22Rv1 (cell line): Measurements from ENCODE around the gene TNFSF9.

Experiments used
- H3K27ac ChIP-seq: fragments of 450-650 bp; 2 replicates; pipeline ENCODE4 v1.5.1; 2017
- ZFX ChIP-seq: fragments of 450-650 bp; IDR thresholded peaks from 2 replicates; pipeline ENCODE4 v1.6.1; 2017; ENCODE audit warnings: antibody characterized with exemption, borderline replicate concordance
- TF ChIP-seq, protein P1 (sequence below): fragments of 450-650 bp; IDR thresholded peaks from 2 replicates; pipeline ENCODE4 v1.5.1; 2017; ENCODE audit warnings: mild to moderate bottlenecking

Gene TNFSF9

DNA sequence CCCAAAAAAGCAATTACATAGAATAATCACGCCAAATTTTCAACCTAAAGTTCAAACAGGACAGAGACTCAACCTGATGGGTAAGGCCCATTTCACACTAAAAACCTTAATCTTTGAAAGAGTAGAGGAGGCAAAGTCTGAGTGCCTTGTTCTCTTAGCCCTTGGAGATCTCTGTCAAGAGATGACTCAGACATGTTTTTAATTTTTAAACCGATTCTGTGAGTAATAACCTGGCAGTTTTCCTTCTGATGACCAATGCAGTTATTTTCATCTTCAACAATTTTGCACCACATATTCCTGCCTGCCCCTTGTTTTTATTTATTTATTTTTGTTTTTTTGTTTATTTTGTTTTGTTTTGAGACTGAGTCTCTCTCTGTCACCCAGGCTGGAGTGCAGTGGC is 11.5 kb upstream of the TNFSF9 start:
- TF ChIP-seq, protein P1, sequence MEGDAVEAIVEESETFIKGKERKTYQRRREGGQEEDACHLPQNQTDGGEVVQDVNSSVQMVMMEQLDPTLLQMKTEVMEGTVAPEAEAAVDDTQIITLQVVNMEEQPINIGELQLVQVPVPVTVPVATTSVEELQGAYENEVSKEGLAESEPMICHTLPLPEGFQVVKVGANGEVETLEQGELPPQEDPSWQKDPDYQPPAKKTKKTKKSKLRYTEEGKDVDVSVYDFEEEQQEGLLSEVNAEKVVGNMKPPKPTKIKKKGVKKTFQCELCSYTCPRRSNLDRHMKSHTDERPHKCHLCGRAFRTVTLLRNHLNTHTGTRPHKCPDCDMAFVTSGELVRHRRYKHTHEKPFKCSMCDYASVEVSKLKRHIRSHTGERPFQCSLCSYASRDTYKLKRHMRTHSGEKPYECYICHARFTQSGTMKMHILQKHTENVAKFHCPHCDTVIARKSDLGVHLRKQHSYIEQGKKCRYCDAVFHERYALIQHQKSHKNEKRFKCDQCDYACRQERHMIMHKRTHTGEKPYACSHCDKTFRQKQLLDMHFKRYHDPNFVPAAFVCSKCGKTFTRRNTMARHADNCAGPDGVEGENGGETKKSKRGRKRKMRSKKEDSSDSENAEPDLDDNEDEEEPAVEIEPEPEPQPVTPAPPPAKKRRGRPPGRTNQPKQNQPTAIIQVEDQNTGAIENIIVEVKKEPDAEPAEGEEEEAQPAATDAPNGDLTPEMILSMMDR = no peak
- no peak for TF ChIP-seq ZFX
- no peak overlapping the region for H3K27ac ChIP-seq

DNA sequence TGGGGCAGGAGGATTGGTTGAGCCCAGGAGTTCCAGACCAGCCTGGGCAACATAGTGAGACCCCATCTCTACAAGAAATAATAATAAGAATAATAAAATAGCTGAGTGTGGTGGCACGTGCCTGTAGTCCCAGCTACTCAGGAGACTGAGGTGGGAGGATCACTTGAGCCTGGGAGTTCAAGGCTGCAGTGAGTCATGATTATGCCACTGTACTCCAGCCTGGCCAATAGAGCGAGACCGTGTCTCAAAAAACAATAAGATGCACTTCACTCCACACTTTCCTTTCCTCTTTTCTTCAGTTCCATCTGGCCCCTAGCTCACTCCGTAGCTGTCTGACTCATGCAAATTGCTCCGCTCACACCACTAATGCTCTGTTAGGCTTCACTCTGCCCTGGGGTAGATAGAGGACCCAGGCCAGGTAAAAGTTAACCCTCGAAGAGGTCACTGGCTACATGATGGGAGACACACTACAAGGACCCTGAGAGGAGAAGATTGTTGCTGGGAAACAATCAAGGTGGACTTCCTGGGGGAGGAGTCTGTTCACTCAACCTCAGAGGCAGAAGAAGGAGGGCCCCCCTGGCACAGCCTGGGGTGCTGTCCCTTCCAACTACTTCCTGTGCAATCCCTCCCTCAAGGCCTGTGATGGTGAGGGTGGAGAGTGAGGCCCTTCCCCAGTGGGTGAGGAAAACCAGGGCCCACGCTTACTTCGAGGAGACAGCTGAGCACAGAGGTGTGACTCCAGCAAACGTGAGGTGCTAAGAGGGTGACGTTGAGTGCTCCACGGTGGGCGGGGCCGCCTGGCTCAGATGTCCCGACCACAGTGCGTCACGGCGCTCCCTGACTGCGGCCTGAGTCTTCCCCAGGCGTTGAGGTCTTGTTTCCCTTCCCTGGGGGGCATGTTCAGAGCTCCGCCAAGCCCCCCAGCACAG is 8.8 kb upstream of the TNFSF9 start:
- no peak for TF ChIP-seq ZFX
- TF ChIP-seq, protein P1 = no peak
- H3K27ac ChIP-seq = no peak overlapping the region

DNA sequence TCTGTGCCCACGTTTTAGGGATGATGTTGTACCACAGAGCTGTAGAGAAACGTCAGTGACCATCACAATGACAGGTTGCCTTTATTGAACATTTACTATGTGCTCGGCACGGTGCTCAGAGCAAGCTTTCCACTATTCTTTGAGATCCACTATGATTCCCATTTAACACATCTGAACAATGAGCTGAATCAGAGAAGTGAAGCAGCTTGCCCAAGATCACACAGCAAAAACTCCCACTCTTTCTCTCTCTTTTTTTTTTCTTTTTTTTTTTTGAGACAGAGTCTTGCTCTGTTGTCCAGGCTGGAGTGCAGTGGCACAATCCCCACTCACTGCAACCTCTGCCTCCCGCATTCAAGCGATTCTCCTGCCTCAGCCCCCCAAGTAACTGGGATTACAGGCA is 8.1 kb upstream of the TNFSF9 start:
- TF ChIP-seq, protein P1 = no peak
- TF ChIP-seq ZFX = no peak
- no peak overlapping the region for H3K27ac ChIP-seq

DNA sequence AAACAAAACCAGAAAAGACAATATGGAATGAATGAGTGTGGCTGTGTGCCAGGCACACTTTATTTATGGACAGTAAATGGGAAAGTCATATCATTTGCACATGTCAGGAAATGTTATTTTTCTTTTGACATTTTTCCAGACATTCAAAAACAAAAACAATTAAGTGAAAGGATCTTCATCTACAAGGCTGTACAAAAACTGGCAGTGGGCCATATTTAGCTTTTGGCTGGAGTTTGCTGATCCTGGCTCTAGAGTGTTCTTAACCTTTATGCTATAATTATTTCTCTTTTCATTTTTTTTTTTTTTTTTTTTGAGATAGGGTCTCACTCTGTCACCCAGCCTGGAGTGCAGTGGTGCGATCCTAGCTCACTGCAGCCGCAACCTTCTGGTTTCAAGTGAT is 6.5 kb upstream of the TNFSF9 start:
- H3K27ac ChIP-seq = no peak overlapping the region
- TF ChIP-seq, protein P1 = no peak
- TF ChIP-seq ZFX = no peak

DNA sequence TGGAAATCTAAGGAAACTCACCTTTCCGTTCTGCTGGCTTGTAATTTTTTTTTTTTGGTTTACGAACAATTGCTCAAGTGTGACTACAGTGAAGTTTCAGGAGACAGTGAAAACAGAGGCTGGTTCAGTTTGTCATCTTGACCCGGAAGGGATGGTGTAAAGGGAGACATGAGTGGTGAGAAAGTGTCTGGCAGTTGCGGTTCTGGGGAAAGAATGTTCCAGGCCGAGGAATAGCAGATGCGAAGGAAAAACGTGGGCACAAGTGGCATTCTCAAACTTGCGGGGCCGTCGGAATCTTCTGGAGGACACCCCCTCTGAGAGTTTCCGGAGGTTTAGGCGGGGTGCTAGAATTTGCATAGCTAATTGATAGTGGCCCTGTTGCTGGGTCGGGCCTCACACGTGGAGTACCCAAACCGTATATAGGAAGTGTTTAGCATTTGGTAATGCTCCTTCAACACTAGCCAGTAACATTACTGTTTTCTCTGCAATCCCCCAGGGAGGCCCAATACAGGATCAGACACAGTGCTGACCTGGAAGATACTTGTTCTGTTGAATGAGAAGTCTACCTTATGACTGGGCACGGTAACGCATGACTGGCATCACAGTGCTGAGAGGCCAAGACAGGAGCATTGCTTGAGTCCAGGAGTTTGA is 2.8 kb upstream of the TNFSF9 start:
- TF ChIP-seq, protein P1 = no peak
- no peak for TF ChIP-seq ZFX

DNA sequence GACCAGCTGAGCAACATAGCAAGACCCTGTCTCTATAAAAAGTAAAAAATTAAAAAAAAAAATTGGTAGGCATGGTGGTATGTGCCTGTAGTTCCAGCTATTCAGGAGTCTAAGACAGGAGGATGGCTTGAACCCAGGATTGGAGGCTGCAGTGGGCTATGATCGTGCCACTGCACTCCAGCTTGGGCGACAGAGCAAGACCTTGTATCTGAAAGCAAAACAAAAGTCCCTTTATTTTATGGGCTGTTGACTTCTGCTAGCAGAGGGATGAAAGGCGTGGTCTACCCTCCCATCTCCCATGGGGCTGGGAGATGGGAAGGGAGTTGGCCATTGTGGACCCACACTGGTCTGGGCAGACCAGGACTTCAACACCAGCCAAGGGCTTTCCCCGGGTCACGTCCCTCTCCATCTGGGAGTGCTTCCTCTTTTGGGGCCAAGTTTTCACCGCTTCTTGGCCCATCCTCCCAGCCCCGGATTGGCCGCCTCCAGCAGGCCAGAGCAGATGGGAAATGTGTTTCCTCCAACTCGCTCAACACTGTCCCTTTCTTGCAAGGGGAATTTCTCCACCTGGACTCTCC is 2.2 kb upstream of the TNFSF9 start:
- no peak for TF ChIP-seq ZFX
- TF ChIP-seq, protein P1 = no peak
- H3K27ac ChIP-seq = no peak overlapping the region

More for the DNA sequence above, 2.8 kb upstream of the TNFSF9 start:
- no peak overlapping the region for H3K27ac ChIP-seq
